Astrocyte (in vitro differentiated cells and primary cell): ENCODE measurements around the gene SKIC3.

Experiments used
- CTCF ChIP-seq: IDR thresholded peaks from 2 replicates; pipeline ENCODE4 v1.5.1; 2011; ENCODE audit warnings: low read depth, mild to moderate bottlenecking, inconsistent platforms, low read length, moderate library complexity; ENCODE audit not compliant: insufficient read depth
- EZH2 ChIP-seq: IDR thresholded peaks from 2 replicates; pipeline ENCODE4 v1.6.1; 2012; ENCODE audit warnings: mild to moderate bottlenecking, low read length, inconsistent platforms; ENCODE audit not compliant: insufficient read depth

- no peak for TF ChIP-seq CTCF
- no peak for TF ChIP-seq EZH2
These were observed 29.2 kb upstream of the SKIC3 start for GRCh38 chr5:95583992-95584391.
